ENCODE data around the gene SAPCD1.

SAPCD1 gene

DNA sequence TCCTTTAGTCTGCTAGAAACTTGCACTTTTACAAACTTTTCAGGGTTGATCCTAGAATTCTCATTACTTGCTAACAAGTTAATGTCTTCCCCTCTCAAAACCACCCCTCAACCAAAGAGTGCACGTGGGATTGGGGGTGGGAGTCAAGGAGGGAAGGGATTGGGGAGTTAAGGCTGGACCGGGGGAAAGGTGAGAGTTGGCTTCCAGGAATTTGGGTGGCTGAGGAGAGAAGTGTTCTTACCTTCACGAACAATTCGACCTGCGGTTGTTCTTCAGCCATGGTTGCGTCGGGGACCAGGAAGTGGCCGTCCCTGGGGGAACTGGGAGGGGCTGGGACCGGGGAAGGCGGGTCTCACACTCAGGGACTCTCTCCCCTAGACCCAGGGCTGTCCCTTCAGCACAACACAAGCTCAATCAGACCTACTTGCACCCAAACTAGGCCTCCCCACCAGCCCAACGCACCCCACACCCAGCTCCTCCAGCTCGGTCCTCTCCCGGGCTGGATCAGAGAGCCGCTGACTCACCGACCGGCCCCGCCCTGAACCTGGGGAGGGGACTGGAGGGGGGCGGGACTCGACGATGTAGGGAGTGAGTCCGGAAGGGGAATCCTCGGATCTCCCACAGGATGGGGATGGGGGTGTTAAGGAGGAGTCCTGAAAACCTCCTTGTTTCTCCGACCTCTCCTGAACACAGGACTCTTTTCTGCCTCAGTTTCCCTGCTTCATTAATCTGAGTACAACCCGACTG, 26.3 kb upstream of the SAPCD1 start, which contains the start of gene CLIC1:
Gene CLIC1, minus strand, starts transcription at position 510 of the 747 bp plus-strand sequence. Its CDS starts 230 bp downstream, at position 280.
- peak; percentile 87 for DNase-seq (ENCODE audit: low read depth)
- H3K4me3 ChIP-seq (ENCODE audit: low read length) = peak within 1 kb of the TSS; percentile 100
- TF ChIP-seq CTCF (IDR thresholded peaks at IDR 0.05; ENCODE audit: insufficient read depth, low read depth, low read length, missing control alignments) = no peak

GRCh38 chr6:31736768-31737314, 25.6 kb upstream of the SAPCD1 start:
- TF ChIP-seq CTCF (IDR thresholded peaks at IDR 0.05; ENCODE audit: insufficient read depth, low read depth, low read length, missing control alignments) = no peak
- peak overlapping the region; percentile 100 for H3K4me3 ChIP-seq (ENCODE audit: low read length)
- no peak for DNase-seq (ENCODE audit: low read depth)

DNA sequence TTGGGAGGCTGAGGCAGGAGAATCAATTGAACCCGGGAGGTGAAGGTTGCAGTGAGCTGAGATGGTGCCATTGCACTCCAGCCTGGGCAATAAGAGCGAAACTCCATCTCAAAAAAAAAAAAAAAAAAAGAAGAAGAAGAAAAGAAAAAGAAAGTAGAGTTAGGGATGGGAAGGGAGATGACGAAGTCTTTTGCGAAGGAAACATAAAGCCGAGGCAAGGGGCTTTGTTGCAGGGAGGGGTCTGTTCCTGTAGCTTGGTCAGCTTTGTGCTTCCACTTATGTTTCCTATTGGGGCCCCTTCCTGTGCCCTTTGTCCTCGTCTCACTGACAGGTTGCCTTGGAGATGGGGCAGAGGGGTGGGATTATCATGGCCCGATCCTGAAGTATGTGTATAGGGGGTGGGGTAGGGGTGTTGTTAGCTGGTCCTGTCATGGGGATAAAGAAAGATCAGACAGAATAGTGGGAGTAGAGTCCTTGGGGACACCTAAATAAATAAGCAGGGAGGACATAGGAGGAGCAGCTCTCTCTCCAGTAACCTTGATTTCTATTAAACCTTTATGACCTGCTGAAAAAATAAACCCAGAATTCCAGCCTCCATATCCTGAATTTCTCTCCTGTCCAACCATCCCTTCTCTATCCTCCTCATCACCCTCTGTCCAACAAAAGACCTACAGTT, 25.0 kb upstream of the SAPCD1 start:
- no peak overlapping the region for H3K4me3 ChIP-seq (ENCODE audit: low read length)
- no peak for DNase-seq (ENCODE audit: low read depth)
- no peak for TF ChIP-seq CTCF (IDR thresholded peaks at IDR 0.05; ENCODE audit: insufficient read depth, low read depth, low read length, missing control alignments)

- TF ChIP-seq CTCF (IDR thresholded peaks at IDR 0.05; ENCODE audit: insufficient read depth, low read depth, low read length, missing control alignments) = peak; percentile 26
- peak overlapping the region; percentile 17 for H3K4me3 ChIP-seq (ENCODE audit: low read length)
- DNase-seq (ENCODE audit: low read depth) = peak; percentile 81
Observed at GRCh38 chr6:31737991-31738979, 24.2 kb upstream of the SAPCD1 start.

- no peak for TF ChIP-seq CTCF (IDR thresholded peaks at IDR 0.05; ENCODE audit: insufficient read depth, low read depth, low read length, missing control alignments)
- DNase-seq (ENCODE audit: low read depth) = peak; percentile 99
- peak within 1 kb of the TSS; percentile 90 for H3K4me3 ChIP-seq (ENCODE audit: low read length)
Observed at GRCh38 chr6:31739639-31740396, 22.6 kb upstream of the SAPCD1 start, which contains the start of gene MSH5. Gene MSH5 (plus strand): TSS chr6:31740005. CDS start chr6:31740467, 462 bp downstream.
